ENCODE results near the gene MACROD2.
"Not testable (repeated sequence)": the region's sequence is repeated elsewhere in the genome, so short reads cannot be mapped to it uniquely, and the experiment has no call there.

MACROD2 gene

DNA sequence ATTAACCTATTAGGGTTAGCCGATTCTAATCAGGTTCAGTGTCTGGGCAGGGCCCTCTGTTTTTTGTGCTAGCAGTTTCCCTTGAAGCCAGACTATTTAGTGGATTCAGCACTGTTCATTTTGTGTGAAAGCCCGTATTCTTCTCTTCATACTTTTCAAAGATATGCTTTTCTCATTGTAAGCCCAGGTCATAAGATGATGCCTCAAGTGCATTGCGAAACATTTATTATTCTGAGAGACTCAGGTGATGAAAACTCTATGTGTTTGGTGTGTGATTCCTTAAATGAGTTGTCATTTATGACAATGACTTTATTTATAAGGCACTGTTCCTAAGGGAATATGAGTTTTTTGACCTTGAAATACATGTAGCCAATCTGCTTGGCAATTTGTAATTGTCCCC, 1193.1 kb downstream of the MACROD2 start:
- no peak overlapping the region for H3K4me3 ChIP-seq (ENCODE audit: low read length in 2 of 2)
- H3K27ac ChIP-seq (ENCODE audit: low read length) = no peak overlapping the region
- H3K9ac ChIP-seq (ENCODE audit: low read length in 2 of 2) = no peak overlapping the region
- no peaks in the 10 kb centered on the region for H3K9me3 ChIP-seq (ENCODE audit: control insufficient read depth in 2 of 2, low read length in 2 of 2)
- no peaks in the 10 kb centered on the region for H3K36me3 ChIP-seq (ENCODE audit: control insufficient read depth in 2 of 2, insufficient read depth in 2 of 2, low read length in 2 of 2)
- no peaks in the 10 kb centered on the region for H3K4me1 ChIP-seq (ENCODE audit: control insufficient read depth, insufficient read depth, low read length)
- no peaks in the 10 kb centered on the region for H3K27me3 ChIP-seq (ENCODE audit: control insufficient read depth in 1 of 2, insufficient read depth in 2 of 2, low read length in 2 of 2)

DNA sequence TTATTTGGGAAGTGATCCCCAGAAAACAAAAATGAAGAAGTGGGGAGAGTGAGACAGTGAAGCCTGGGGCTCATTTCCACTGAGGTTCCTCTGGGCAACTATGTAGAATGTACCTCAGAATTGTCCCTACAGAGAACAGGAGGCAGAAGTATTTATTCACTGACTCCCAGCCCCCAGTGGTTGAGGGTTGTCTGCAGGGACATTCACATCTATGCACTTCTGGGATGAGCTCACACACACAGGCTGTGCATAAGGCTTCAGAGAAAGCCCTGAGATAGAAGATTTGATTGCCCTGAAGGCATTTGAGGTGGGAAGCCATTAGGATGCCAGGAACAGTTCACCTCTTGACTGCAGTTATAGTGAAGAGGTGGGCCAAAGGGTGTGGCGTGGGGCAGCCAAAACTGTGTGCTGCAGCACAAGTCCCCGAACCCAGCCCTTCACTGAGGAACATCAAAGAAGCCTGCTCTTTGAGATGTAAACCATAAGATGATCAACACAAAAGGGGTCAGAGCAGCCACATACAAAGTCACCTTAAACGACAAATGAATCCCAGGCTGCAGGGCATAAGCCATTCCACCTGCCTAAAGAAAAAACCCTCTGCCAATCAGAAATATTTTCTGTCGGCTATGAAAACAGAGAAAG, 1195.9 kb downstream of the MACROD2 start:
- H3K9me3 ChIP-seq (ENCODE audit: control insufficient read depth in 2 of 2, low read length in 2 of 2) = no peaks in the 10 kb centered on the region

DNA sequence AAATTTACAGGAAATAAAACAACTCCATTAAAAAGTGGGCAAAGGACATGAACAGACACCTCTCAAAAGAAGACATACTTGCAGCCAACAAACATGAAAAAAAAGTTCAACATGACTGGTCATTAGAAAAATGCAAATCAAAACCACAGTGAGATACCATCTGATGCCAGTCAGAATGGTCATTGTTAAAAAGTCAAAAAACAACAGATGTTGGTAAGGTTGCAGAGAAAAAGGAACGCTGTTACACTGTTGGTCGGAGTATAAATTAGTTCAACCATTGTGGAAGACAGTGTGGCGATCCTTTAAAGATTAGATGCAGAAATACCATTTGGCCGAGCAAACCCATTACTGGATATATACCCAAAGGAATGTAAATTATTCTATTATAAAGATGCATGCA, 1200.1 kb downstream of the MACROD2 start:
- no peaks in the 10 kb centered on the region for H3K36me3 ChIP-seq (ENCODE audit: control insufficient read depth in 2 of 2, insufficient read depth in 2 of 2, low read length in 2 of 2)
- no peaks in the 10 kb centered on the region for H3K27me3 ChIP-seq (ENCODE audit: control insufficient read depth in 1 of 2, insufficient read depth in 2 of 2, low read length in 2 of 2)
- no peak overlapping the region for H3K27ac ChIP-seq (ENCODE audit: low read length)
- H3K9ac ChIP-seq (ENCODE audit: low read length in 2 of 2) = no peak overlapping the region
- no peaks in the 10 kb centered on the region for H3K4me1 ChIP-seq (ENCODE audit: control insufficient read depth, insufficient read depth, low read length)
- no peaks in the 10 kb centered on the region for H3K9me3 ChIP-seq (ENCODE audit: control insufficient read depth in 2 of 2, low read length in 2 of 2)
- H3K4me3 ChIP-seq (ENCODE audit: low read length in 2 of 2) = no peak overlapping the region

More for the DNA sequence above, 1195.9 kb downstream of the MACROD2 start:
- Histone ChIP-seq H3K4me3 (ENCODE audit: low read length in 2 of 2) (no peak overlapping the region), H3K4me1 (ENCODE audit: control insufficient read depth, insufficient read depth, low read length) (no peaks in the 10 kb centered on the region), H3K36me3 (ENCODE audit: control insufficient read depth in 2 of 2, insufficient read depth in 2 of 2, low read length in 2 of 2) (no peaks in the 10 kb centered on the region), H3K27ac (ENCODE audit: low read length) (no peak overlapping the region), H3K27me3 (ENCODE audit: control insufficient read depth in 1 of 2, insufficient read depth in 2 of 2, low read length in 2 of 2) (no peaks in the 10 kb centered on the region), H3K9ac (ENCODE audit: low read length in 2 of 2) (no peak overlapping the region)

DNA sequence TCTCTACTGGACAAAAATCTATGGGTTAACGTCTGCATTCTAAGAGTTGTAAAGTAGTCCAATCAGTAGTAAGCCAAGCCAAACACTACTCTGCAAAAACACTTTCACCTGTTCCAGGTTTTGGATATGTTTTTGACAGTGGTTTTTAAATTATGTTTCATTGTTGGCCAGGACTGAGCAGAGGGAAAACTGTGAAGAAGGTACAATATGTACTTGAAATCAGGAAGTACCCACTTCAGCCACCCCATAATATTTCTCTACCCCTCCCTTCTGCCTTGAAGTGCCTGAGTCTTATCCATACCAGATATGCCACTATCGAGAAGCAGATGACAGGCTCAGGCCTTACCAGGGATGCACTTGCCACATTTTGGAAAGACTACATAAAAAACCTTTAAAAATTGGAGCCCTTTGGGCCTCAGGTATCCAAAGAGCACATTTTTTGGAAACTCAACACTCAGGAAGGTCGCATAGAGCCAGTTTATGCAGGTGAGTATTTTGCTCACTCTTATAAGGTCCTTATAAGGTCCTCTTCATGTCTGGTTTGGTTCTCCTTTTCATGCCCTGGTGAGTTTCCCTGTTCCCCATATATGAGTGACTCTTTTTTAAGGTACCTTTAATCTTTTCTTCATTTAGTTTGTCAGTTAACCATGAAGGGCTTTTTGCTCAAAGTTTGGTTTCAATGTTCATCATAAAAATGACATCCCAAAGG, 1201.4 kb downstream of the MACROD2 start:
- Histone ChIP-seq H3K9me3 (ENCODE audit: control insufficient read depth in 2 of 2, low read length in 2 of 2) (no peaks in the 10 kb centered on the region), H3K9ac (ENCODE audit: low read length in 2 of 2) (no peak overlapping the region), H3K4me3 (ENCODE audit: low read length in 2 of 2) (no peak overlapping the region), H3K27ac (ENCODE audit: low read length) (no peak overlapping the region), H3K36me3 (ENCODE audit: control insufficient read depth in 2 of 2, insufficient read depth in 2 of 2, low read length in 2 of 2) (no peaks in the 10 kb centered on the region), H3K4me1 (ENCODE audit: control insufficient read depth, insufficient read depth, low read length) (no peaks in the 10 kb centered on the region), H3K27me3 (ENCODE audit: control insufficient read depth in 1 of 2, insufficient read depth in 2 of 2, low read length in 2 of 2) (no peaks in the 10 kb centered on the region)

DNA sequence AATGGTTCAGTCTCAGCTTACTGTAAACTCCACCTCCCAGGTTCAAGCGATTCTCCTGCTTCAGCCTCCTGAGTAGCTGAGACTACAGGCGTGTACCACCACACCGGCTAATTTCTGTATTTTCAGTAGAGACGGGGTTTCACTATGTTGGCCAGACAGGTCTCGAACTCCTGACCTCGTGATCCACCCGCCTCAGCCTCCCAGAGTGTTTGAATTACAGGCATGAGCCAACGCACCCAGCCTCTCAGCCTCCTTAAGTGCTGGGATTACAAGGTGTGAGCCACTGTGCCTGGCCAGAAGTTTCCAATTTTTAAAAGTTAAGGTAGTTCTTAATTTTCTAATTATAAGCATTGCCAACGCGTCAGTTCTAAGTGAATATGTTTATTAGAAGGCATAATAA, 1202.7 kb downstream of the MACROD2 start:
- not testable (repeated sequence) for H3K27me3 ChIP-seq (ENCODE audit: control insufficient read depth in 1 of 2, insufficient read depth in 2 of 2, low read length in 2 of 2); H3K4me3 ChIP-seq (ENCODE audit: low read length in 2 of 2); H3K9ac ChIP-seq (ENCODE audit: low read length in 2 of 2); H3K4me1 ChIP-seq (ENCODE audit: control insufficient read depth, insufficient read depth, low read length); H3K36me3 ChIP-seq (ENCODE audit: control insufficient read depth in 2 of 2, insufficient read depth in 2 of 2, low read length in 2 of 2); H3K27ac ChIP-seq (ENCODE audit: low read length); H3K9me3 ChIP-seq (ENCODE audit: control insufficient read depth in 2 of 2, low read length in 2 of 2)

DNA sequence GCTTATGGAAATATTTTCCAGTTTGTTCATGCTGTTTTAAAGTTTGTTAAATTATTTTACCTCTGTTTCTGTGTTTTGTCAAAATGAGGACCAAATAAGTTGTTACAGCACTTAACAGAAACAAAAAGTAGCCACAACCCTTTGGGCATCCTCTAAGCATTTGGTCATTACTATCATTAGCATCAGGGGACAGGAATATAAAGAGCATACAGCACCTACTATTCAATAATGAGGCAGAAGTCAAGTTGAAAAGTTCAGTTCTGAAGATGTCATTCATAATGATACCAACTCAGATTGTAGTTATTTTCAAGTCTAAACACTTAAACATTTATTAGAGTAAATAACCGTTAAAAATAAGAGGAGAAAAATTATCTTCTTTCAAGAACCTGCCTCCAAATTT, 1204.4 kb downstream of the MACROD2 start:
- Histone ChIP-seq H3K9me3 (ENCODE audit: control insufficient read depth in 2 of 2, low read length in 2 of 2) (no peaks in the 10 kb centered on the region), H3K4me3 (ENCODE audit: low read length in 2 of 2) (no peak overlapping the region), H3K9ac (ENCODE audit: low read length in 2 of 2) (no peak overlapping the region), H3K36me3 (ENCODE audit: control insufficient read depth in 2 of 2, insufficient read depth in 2 of 2, low read length in 2 of 2) (no peaks in the 10 kb centered on the region), H3K27ac (ENCODE audit: low read length) (no peak overlapping the region), H3K27me3 (ENCODE audit: control insufficient read depth in 1 of 2, insufficient read depth in 2 of 2, low read length in 2 of 2) (no peaks in the 10 kb centered on the region), H3K4me1 (ENCODE audit: control insufficient read depth, insufficient read depth, low read length) (no peaks in the 10 kb centered on the region)

DNA sequence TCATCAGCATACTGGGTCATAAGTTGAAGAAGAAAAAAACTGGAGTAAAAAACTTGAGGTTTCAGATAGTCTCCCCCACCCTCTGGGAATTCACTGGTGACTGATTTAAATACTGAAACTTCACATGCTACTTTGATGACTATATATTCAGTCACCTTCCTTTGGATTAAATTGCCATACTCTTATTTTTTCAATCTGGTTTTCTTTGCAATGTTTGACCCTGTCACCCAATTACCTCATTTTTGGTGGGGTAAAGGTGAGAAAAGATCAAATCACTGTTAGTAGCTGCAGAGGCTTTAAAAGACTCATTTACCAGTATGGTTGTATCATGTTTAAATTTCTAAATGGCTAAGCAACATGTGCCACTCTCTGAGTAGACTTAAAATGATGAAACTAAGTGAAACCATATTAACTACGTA, 1204.8 kb downstream of the MACROD2 start:
- no peaks in the 10 kb centered on the region for H3K9me3 ChIP-seq (ENCODE audit: control insufficient read depth in 2 of 2, low read length in 2 of 2)
- no peak overlapping the region for H3K9ac ChIP-seq (ENCODE audit: low read length in 2 of 2)
- no peak overlapping the region for H3K4me3 ChIP-seq (ENCODE audit: low read length in 2 of 2)
- H3K27ac ChIP-seq (ENCODE audit: low read length) = no peak overlapping the region
- H3K27me3 ChIP-seq (ENCODE audit: control insufficient read depth in 1 of 2, insufficient read depth in 2 of 2, low read length in 2 of 2) = no peaks in the 10 kb centered on the region
- H3K4me1 ChIP-seq (ENCODE audit: control insufficient read depth, insufficient read depth, low read length) = no peaks in the 10 kb centered on the region
- no peaks in the 10 kb centered on the region for H3K36me3 ChIP-seq (ENCODE audit: control insufficient read depth in 2 of 2, insufficient read depth in 2 of 2, low read length in 2 of 2)

DNA sequence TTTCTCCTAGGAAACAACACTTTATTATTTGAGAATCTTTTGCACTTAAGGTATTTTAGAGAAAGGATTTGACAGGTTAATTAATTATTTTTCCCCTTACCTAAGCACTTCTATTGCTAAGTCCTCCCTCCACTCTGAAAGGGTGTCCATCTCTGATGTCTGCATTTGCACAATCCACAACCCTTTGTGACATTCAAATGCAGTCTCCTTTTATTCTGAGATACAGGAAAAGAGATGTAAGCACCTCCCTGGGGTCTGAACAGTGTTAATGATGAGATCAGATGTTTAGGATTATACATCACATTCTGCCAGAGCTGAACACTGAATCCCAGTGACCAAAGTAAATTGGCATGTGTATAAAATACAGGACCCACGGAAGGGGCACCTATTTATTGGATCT, 1206.3 kb downstream of the MACROD2 start:
- Histone ChIP-seq H3K4me3 (ENCODE audit: low read length in 2 of 2) (no peak overlapping the region), H3K9ac (ENCODE audit: low read length in 2 of 2) (no peak overlapping the region), H3K4me1 (ENCODE audit: control insufficient read depth, insufficient read depth, low read length) (no peaks in the 10 kb centered on the region), H3K27me3 (ENCODE audit: control insufficient read depth in 1 of 2, insufficient read depth in 2 of 2, low read length in 2 of 2) (no peaks in the 10 kb centered on the region), H3K9me3 (ENCODE audit: control insufficient read depth in 2 of 2, low read length in 2 of 2) (no peaks in the 10 kb centered on the region), H3K36me3 (ENCODE audit: control insufficient read depth in 2 of 2, insufficient read depth in 2 of 2, low read length in 2 of 2) (no peaks in the 10 kb centered on the region), H3K27ac (ENCODE audit: low read length) (no peak overlapping the region)

DNA sequence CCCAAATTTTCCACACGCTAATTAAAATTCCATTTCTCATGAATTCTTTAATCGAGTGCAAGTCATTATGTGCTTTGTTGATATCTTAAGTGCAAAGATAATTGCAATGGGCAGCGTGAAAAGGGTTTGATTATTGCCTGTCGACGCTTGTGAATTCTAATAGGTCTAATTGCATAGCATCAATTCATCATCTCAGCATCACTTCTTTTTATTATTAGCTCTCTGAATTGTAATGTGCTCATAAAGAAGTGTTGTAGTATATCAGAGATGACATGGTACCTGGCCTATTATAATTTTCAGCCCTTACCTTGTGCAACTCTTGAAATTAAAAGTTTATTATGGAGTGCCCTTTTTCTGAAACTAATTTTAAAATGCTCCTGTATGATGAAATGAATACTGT, 1208.9 kb downstream of the MACROD2 start:
- H3K9ac ChIP-seq (ENCODE audit: low read length in 2 of 2) = no peak overlapping the region

DNA sequence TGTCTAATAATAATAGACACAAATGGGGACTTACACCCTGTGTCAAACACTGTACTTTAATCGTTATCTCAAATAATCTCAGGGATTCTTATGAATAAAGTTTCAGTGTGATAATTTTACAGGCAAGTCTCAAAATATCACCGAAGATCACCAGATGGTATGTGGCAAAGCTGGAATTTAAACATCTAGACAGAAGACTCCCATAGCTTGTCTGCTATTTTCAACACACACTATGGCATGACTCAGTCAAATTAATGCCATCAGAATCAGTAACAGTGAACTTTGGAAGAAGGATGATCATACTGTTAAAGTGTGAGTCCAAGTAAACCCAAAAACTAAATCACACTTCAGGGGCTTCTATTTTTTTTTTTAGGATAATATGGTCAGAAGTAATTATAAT, 1209.7 kb downstream of the MACROD2 start:
- Histone ChIP-seq H3K9me3 (ENCODE audit: control insufficient read depth in 2 of 2, low read length in 2 of 2) (no peaks in the 10 kb centered on the region), H3K4me3 (ENCODE audit: low read length in 2 of 2) (no peak overlapping the region), H3K27me3 (ENCODE audit: control insufficient read depth in 1 of 2, insufficient read depth in 2 of 2, low read length in 2 of 2) (no peaks in the 10 kb centered on the region), H3K9ac (ENCODE audit: low read length in 2 of 2) (no peak overlapping the region), H3K4me1 (ENCODE audit: control insufficient read depth, insufficient read depth, low read length) (no peaks in the 10 kb centered on the region), H3K36me3 (ENCODE audit: control insufficient read depth in 2 of 2, insufficient read depth in 2 of 2, low read length in 2 of 2) (no peaks in the 10 kb centered on the region), H3K27ac (ENCODE audit: low read length) (no peak overlapping the region)

More for the DNA sequence above, 1208.9 kb downstream of the MACROD2 start:
- H3K4me1 ChIP-seq (ENCODE audit: control insufficient read depth, insufficient read depth, low read length) = no peaks in the 10 kb centered on the region
- H3K27me3 ChIP-seq (ENCODE audit: control insufficient read depth in 1 of 2, insufficient read depth in 2 of 2, low read length in 2 of 2) = no peaks in the 10 kb centered on the region
- no peaks in the 10 kb centered on the region for H3K9me3 ChIP-seq (ENCODE audit: control insufficient read depth in 2 of 2, low read length in 2 of 2)
- no peaks in the 10 kb centered on the region for H3K36me3 ChIP-seq (ENCODE audit: control insufficient read depth in 2 of 2, insufficient read depth in 2 of 2, low read length in 2 of 2)
- H3K27ac ChIP-seq (ENCODE audit: low read length) = no peak overlapping the region
- no peak overlapping the region for H3K4me3 ChIP-seq (ENCODE audit: low read length in 2 of 2)

DNA sequence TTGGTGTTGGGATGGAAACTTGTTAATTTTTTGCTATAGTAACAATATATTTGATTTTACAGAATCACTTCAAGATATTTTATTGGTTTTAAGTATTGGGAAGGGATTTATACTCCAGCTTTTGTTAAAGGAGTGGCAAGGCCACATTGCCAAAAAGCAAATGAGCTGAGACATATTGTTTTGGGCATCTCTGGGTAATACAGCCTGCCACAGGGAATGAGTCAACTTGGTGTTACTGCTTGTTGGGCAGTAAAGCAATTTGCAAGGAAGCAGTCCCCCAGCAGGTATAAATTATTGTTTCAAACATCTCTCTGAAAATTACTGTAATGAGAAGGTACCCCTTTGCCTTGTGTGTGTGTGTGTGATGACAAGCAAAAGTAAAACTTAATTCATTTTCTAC, 1210.4 kb downstream of the MACROD2 start:
- no peaks in the 10 kb centered on the region for H3K27me3 ChIP-seq (ENCODE audit: control insufficient read depth in 1 of 2, insufficient read depth in 2 of 2, low read length in 2 of 2)
- no peaks in the 10 kb centered on the region for H3K4me1 ChIP-seq (ENCODE audit: control insufficient read depth, insufficient read depth, low read length)
- no peaks in the 10 kb centered on the region for H3K36me3 ChIP-seq (ENCODE audit: control insufficient read depth in 2 of 2, insufficient read depth in 2 of 2, low read length in 2 of 2)
- H3K9ac ChIP-seq (ENCODE audit: low read length in 2 of 2) = no peak overlapping the region
- H3K27ac ChIP-seq (ENCODE audit: low read length) = no peak overlapping the region
- H3K4me3 ChIP-seq (ENCODE audit: low read length in 2 of 2) = no peak overlapping the region
- H3K9me3 ChIP-seq (ENCODE audit: control insufficient read depth in 2 of 2, low read length in 2 of 2) = no peaks in the 10 kb centered on the region
